Uterus (tissue), 4 donors: ENCODE measurements around the gene CACNA2D2. TPM values are rescaled to one million over a fixed set of nuclear protein-coding genes. Genes with fewer than 3 reads are reported as not detected.

Experiments
- DNase-seq, 2 donors: peaks; one replicate each; pipeline ENCODE4 v3.0.0-alpha.2; 2019 to 2020
- H3K27ac ChIP-seq, 2 donors: fragments of 200-600 bp; sonication (generic); 1 replicate in 1 of 2; 2 replicates in 1 of 2; pipeline ENCODE4 v1.5.1; 2016 to 2018
- H3K27me3 ChIP-seq, 2 donors: fragments of 200-600 bp; sonication (generic); one replicate each; pipeline ENCODE4 v1.5.1; 2018 to 2019; ENCODE audit warnings: control low read depth in 1 of 2
- H3K36me3 ChIP-seq, 2 donors: fragments of 200-600 bp; sonication (generic); one replicate each; pipeline ENCODE4 v1.5.1; 2019; ENCODE audit warnings: control low read depth in 1 of 2
- H3K4me1 ChIP-seq, 2 donors: fragments of 200-600 bp; sonication (generic); one replicate each; pipeline ENCODE4 v1.5.1; 2018 to 2019; ENCODE audit warnings: control low read depth in 1 of 2
- H3K4me3 ChIP-seq, 2 donors: fragments of 200-600 bp; sonication (generic); 1 replicate in 1 of 2; 2 replicates in 1 of 2; pipeline ENCODE4 v1.5.1; 2018 to 2019; ENCODE audit warnings: mild to moderate bottlenecking in 1 of 2
- H3K9me3 ChIP-seq, 2 donors: fragments of 200-600 bp; sonication (generic); one replicate each; pipeline ENCODE4 v1.5.1; 2019; ENCODE audit warnings: control low read depth in 1 of 2
- POLR2A ChIP-seq, 2 donors: fragments of 450-650 bp; IDR thresholded peaks; one replicate each; pipeline ENCODE4 v1.6.1; 2016; ENCODE audit warnings: antibody characterized with exemption in 2 of 2, mild to moderate bottlenecking in 1 of 2, moderate library complexity in 1 of 2
- intact Hi-C: fragments of 100-400 bp; cut with DNase I; formaldehyde crosslinking; loops from one replicate; pipeline ENCODE4 v1.15.1; 2023; ENCODE audit warnings: low total_unique reads
- total RNA-seq, 4 donors: library from RNA; depleted of rRNA in 3 of 4; stranded (reverse); fragments of >200 nt in 3 of 4; gene quantifications; one replicate each; pipeline versions ENCODE4 v1.1.0 to v1.2.4, GENCODE V29; 2014 to 2023
- TF ChIP-seq, protein P1 (sequence below), 4 experiments: fragments of 200-600 bp in 2 of 4; fragments of 450-650 bp in 2 of 4; sonication (generic) in 2 of 4; IDR thresholded peaks; one replicate each; pipeline ENCODE4 v1.5.1; 2016 to 2019; ENCODE audit warnings: antibody characterized with exemption in 4 of 4, mild to moderate bottlenecking in 2 of 4, moderate library complexity in 1 of 4
- donor health status: DM: yes; HTN: yes; CAD: no.

CACNA2D2 gene
- total RNA-seq, 4 donors from 2014 or later: under 0.01 to 6.1 (median 5.3) TPM; not detected in 1

DNA sequence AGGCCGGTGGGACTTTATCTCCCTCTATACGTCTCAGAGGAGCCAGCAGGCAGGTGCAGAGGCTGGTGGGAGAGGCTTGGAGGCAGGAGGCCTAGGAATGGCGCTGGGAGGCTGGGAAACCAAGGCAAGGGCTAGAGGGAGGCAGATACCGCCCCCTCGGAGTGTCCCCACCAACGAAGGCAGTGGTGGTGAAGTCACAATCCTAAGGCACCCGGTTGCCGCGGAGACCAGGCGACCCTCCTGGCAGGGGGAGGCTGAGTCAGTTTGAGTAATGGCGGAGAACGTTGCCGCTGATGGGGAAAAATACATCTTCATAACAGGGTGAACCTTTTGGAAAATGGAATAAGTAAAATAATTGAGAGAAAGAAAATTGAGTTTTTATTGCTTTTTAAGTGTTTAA, 29.9 kb upstream of the CACNA2D2 start:
- H3K4me1 ChIP-seq: no peaks in the 10 kb centered on the region
- no peaks in the 10 kb centered on the region for H3K36me3 ChIP-seq
- intact Hi-C loops: no loop called here
- no peaks in the 10 kb centered on the region for H3K27me3 ChIP-seq
- no peak overlapping the region for H3K4me3 ChIP-seq
- no peak overlapping the region for H3K27ac ChIP-seq
- no peak for DNase-seq
- TF ChIP-seq, protein P1, sequence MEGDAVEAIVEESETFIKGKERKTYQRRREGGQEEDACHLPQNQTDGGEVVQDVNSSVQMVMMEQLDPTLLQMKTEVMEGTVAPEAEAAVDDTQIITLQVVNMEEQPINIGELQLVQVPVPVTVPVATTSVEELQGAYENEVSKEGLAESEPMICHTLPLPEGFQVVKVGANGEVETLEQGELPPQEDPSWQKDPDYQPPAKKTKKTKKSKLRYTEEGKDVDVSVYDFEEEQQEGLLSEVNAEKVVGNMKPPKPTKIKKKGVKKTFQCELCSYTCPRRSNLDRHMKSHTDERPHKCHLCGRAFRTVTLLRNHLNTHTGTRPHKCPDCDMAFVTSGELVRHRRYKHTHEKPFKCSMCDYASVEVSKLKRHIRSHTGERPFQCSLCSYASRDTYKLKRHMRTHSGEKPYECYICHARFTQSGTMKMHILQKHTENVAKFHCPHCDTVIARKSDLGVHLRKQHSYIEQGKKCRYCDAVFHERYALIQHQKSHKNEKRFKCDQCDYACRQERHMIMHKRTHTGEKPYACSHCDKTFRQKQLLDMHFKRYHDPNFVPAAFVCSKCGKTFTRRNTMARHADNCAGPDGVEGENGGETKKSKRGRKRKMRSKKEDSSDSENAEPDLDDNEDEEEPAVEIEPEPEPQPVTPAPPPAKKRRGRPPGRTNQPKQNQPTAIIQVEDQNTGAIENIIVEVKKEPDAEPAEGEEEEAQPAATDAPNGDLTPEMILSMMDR (IDR thresholded peaks at IDR 0.05): no peak
- no peak for TF ChIP-seq POLR2A (IDR thresholded peaks at IDR 0.05)
- H3K9me3 ChIP-seq: no peaks in the 10 kb centered on the region

DNA sequence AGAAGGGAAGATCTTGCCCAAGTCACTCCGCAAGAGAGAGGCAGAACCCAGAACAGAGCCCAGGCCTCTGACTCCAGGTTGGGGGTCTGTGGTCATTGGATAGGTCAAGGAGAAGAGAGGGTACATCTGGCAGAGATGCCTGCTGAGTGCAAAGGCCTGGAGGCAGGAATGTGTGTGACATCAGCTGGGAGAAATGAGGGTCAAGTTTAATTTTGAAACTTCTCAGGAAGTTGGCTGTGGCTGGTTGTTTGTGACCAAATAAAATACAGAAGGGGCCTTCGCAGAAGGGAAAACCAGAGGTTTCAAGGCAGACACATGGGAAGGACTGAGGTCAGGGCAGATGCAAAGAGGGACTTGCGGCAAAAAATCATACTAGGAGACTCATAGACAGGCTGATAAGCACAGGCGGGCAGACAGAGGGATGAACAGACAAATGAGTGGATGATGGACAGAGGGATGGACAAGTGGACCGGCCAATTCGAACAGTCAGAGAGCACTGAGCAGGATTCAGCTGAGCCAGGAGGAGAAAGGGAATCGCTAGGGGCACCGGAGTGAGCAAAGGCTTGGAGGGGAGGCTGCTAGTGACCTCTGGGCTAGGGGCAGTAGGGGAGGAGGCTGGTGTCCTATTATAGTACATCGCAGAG, 28.8 kb upstream of the CACNA2D2 start:
- no peaks in the 10 kb centered on the region for H3K4me1 ChIP-seq
- intact Hi-C loops: no loop called here
- no peaks in the 10 kb centered on the region for H3K27me3 ChIP-seq
- TF ChIP-seq, protein P1 (IDR thresholded peaks at IDR 0.05): no peak
- no peak for TF ChIP-seq POLR2A (IDR thresholded peaks at IDR 0.05)
- H3K36me3 ChIP-seq: no peaks in the 10 kb centered on the region
- H3K4me3 ChIP-seq: no peak overlapping the region
- no peaks in the 10 kb centered on the region for H3K9me3 ChIP-seq
- DNase-seq: no peak
- H3K27ac ChIP-seq: no peak overlapping the region

DNA sequence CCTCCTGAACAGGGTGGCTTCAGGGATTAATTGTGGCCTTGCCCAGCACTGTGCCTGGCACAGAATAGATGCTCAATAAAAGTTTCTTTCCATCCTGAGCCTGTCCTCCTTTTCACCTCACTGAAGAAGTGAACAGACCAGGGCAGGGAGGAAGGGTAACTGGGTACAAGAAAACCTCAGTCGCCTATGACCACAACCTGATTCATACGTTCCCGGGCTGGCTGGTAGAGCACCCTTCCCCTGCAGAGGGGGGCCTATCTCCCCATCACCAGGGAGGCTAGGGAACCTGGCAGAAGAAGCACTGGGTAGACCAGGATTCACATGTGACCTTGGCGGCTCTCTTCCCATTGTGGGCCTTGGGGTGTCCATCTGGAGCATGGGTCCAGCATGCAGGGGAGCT, 27.8 kb upstream of the CACNA2D2 start:
- H3K4me1 ChIP-seq: no peaks in the 10 kb centered on the region
- H3K9me3 ChIP-seq: no peaks in the 10 kb centered on the region
- no peak overlapping the region for H3K4me3 ChIP-seq
- no peaks in the 10 kb centered on the region for H3K27me3 ChIP-seq
- no peak for DNase-seq
- intact Hi-C loops: no loop called here
- no peak overlapping the region for H3K27ac ChIP-seq
- no peaks in the 10 kb centered on the region for H3K36me3 ChIP-seq
- no peak for TF ChIP-seq POLR2A (IDR thresholded peaks at IDR 0.05)
- TF ChIP-seq, protein P1 (IDR thresholded peaks at IDR 0.05): no peak

DNA sequence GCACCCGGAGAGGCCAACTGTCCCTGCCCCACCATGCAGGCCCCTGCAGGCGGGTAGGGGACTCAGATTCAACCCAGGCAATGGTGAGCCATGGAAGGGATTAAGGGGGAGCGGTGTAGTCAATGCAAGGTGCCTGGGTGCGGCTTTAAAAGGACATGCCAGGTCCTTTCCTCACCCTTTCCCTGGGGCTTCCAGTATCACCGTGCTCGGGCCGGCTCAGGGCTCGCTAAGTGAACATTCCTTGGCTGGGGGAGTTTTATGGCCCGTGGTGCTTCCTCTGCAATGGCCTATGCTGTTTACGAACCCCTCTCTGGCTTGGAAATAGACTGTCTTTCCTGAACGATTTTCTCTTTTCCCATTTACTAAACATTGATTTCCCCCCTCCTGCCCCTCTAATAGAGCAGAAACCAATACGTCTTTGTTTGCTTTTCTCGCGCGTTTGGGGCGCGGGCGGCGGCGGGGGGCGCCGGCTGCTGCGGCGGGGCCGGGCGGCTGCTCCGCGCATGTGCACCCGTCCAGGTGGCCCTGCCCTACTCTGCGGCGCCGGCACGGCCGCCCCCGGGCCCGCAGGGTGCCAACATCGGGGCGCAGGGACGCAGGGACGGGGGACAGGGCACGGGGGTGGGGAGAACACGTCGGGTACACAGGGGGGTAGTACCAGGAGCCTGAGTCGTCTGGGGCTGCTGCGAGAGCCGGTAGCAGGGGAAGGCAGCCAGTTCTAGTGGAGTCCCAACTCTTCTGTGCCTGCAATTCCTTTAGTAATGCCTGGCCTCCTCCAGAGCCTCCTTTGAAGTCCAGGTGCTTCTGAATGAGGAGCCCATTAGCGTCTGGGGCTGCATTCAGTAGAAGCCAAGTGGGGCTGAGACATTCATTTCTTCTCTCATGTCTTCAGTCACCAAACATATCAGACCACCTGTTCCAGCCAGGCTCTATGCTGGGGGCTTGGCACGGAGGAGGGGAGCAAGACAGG, 26.9 kb upstream of the CACNA2D2 start:
- TF ChIP-seq, protein P1 (IDR thresholded peaks at IDR 0.05): no peak
- no peak for TF ChIP-seq POLR2A (IDR thresholded peaks at IDR 0.05)
- H3K27ac ChIP-seq: no peak overlapping the region
- H3K9me3 ChIP-seq: no peaks in the 10 kb centered on the region
- intact Hi-C loops: no loop called here
- H3K4me1 ChIP-seq: no peaks in the 10 kb centered on the region
- DNase-seq: no peak
- no peak overlapping the region for H3K4me3 ChIP-seq
- H3K27me3 ChIP-seq: no peaks in the 10 kb centered on the region
- no peaks in the 10 kb centered on the region for H3K36me3 ChIP-seq

DNA sequence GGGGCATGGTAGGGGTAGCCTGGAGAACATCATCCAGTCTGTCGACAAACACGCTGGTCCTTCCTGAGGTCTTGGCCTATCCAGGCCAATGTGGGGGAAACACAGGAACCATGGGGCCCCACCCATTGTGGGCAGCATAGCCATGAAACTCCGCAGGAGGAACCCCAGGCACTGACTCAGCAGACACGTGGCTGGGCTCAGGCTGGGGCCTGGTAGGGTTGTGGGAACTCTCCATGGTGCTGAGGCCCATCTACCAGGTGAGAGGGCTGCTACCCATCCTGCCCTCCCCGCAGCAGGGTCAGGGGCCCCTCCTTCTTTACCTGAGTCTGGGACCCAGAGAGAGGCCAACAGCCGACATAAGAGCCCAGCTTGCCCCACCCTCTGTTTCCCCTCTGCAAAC, 22.6 kb upstream of the CACNA2D2 start:
- intact Hi-C loops: no loop called here
- Histone ChIP-seq H3K4me3 (no peak overlapping the region), H3K27ac (no peak overlapping the region), H3K4me1 (no peaks in the 10 kb centered on the region), H3K36me3 (no peaks in the 10 kb centered on the region), H3K9me3 (no peaks in the 10 kb centered on the region), H3K27me3 (no peaks in the 10 kb centered on the region)
- no peak for DNase-seq
- TF ChIP-seq, protein P1 (IDR thresholded peaks at IDR 0.05): no peak
- no peak for TF ChIP-seq POLR2A (IDR thresholded peaks at IDR 0.05)
